ENCODE measurements around the gene CSNK2B. TPM values are rescaled to one million over a fixed set of nuclear protein-coding genes. Genes with fewer than 3 reads are reported as not detected.

Gene CSNK2B
- total and polyA plus RNA-seq, 3 donors from 2014 or later, result 397 to 523 (median 421) TPM

DNA sequence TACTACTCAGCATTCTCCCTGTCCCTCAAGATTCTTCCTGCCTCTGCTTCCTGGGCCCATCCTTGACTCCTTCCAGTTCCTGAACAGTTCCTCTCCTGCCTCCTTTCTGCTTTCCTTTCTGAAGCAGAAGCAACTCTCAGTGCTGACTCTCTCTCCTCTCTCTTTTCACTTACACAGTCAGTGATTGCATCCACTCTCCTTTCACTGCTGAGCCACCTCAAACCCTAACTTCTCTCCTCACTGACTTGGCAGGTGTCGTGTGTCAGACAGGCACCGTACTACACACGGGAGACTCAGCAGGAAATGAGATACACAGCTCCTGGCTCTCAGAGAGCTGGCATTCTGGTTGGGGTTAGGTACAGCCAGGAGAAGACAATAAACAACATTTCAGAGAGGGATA, 31.7 kb downstream of the CSNK2B start:
- Histone ChIP-seq H3K9me3 (no peaks in the 10 kb centered on the region), H3K27ac (no peak overlapping the region), H3K36me3 (ENCODE audit: low read depth, missing control alignments) (no peaks in the 10 kb centered on the region), H3K27me3 (no peaks in the 10 kb centered on the region), H3K4me1 (peaks cover 10% of the 10 kb centered on the region), H3K4me3 (no peak overlapping the region)
- TF ChIP-seq, protein P1, sequence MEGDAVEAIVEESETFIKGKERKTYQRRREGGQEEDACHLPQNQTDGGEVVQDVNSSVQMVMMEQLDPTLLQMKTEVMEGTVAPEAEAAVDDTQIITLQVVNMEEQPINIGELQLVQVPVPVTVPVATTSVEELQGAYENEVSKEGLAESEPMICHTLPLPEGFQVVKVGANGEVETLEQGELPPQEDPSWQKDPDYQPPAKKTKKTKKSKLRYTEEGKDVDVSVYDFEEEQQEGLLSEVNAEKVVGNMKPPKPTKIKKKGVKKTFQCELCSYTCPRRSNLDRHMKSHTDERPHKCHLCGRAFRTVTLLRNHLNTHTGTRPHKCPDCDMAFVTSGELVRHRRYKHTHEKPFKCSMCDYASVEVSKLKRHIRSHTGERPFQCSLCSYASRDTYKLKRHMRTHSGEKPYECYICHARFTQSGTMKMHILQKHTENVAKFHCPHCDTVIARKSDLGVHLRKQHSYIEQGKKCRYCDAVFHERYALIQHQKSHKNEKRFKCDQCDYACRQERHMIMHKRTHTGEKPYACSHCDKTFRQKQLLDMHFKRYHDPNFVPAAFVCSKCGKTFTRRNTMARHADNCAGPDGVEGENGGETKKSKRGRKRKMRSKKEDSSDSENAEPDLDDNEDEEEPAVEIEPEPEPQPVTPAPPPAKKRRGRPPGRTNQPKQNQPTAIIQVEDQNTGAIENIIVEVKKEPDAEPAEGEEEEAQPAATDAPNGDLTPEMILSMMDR (IDR thresholded peaks at IDR 0.05), result no peak
- TF ChIP-seq POLR2A (IDR thresholded peaks at IDR 0.05), result no peak
- WGBS, 2 donors, result 57 to 65% methylated on average over 3 of the region's 3 CpGs
- intact Hi-C loops (cut with DNase I; ENCODE audit: low total_unique reads), result no loop called here
- no peak for DNase-seq

DNA sequence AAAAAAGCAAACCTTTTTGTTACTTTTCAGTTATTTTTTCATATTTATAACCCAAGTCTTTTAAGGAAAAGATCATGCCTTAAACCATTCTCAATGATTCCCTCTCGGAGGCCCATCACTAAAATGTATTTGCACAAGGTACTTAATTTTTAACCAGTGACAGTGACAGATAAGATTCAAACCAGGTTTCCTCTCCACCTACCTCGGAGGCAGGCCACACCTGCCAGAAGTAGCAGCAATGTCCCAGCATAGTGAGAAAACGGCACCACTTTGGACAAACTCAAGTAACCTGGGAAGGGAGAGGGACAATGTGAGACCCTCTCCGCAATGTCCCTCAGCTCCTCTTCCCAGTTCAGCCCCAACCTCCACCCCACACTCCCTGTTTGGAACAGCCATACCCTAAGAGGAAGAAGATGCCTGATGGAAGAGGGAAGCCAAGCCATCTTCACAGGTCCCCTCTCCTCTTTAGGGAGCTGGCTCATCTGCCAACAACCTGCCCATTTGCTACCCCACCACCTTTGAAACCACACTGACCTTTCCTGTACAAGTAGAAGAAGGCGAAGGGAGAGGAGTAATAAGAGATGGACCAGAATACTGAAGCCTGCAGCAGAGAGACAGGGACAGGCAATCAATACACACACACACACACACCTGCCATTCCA, 35.0 kb downstream of the CSNK2B start:
- H3K36me3 ChIP-seq (ENCODE audit: low read depth, missing control alignments), result no peaks in the 10 kb centered on the region
- intact Hi-C loops (cut with DNase I; ENCODE audit: low total_unique reads), result no loop called here

DNA sequence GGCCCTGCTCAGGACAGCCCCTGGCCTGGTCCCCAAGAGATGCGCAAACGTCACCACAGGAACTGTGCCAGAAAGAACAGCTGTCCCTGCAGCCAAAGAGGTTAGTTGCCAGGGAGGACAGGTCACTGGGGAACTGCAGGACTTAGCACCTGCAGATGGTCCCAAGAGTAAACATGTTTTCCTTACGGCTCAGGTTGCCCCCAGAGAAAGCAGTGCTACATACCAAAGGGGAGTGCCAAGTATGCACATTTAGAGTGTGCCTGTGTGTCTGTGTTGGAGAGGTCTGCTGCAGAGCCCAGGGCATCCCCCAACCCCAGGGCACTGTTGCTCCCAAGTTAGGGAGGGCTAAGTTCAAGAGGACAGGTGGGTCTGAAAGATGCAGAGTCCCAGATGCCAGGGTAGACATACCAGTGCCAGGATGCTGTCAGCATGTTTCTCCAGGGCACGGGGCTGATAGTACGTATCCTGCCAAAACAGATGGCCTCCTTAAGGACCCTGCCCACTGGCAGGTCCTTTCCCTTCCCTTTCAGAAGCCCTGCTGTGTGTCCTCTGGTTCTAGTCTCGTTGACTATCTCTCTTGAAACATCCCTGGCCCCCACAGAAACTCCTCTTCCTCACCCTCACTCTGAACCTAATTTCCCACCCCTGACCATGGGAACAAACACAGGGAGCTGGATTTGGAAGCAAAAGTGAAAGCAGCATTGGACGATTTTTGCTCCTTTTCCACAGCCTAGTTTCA, 36.0 kb downstream of the CSNK2B start:
- Histone ChIP-seq H3K36me3 (ENCODE audit: low read depth, missing control alignments) (no peaks in the 10 kb centered on the region), H3K4me3 (peak overlapping the region; percentile 82 to 85), H3K4me1 (peaks cover 10% of the 10 kb centered on the region), H3K27ac (peak overlapping the region; percentile 82 to 97), H3K27me3 (no peaks in the 10 kb centered on the region), H3K9me3 (no peaks in the 10 kb centered on the region)
- 18 to 26% methylated on average over 6 to 7 of the region's 7 CpGs for WGBS, 2 donors
- intact Hi-C loops (cut with DNase I; ENCODE audit: low total_unique reads), result no loop called here
- TF ChIP-seq, protein P1 (IDR thresholded peaks at IDR 0.05), result no peak
- no peak for TF ChIP-seq POLR2A (IDR thresholded peaks at IDR 0.05)
- DNase-seq, result no peak

More for the DNA sequence above, 35.0 kb downstream of the CSNK2B start:
- WGBS, 2 donors, result 86 to 91% methylated on average over 5 of the region's 5 CpGs
- no peak overlapping the region for H3K4me3 ChIP-seq
- no peaks in the 10 kb centered on the region for H3K27me3 ChIP-seq
- peaks cover 10% of the 10 kb centered on the region for H3K4me1 ChIP-seq
- no peak for DNase-seq
- H3K27ac ChIP-seq, result no peak overlapping the region
- H3K9me3 ChIP-seq, result no peaks in the 10 kb centered on the region
- TF ChIP-seq, protein P1 (IDR thresholded peaks at IDR 0.05), result no peak
- no peak for TF ChIP-seq POLR2A (IDR thresholded peaks at IDR 0.05)

DNA sequence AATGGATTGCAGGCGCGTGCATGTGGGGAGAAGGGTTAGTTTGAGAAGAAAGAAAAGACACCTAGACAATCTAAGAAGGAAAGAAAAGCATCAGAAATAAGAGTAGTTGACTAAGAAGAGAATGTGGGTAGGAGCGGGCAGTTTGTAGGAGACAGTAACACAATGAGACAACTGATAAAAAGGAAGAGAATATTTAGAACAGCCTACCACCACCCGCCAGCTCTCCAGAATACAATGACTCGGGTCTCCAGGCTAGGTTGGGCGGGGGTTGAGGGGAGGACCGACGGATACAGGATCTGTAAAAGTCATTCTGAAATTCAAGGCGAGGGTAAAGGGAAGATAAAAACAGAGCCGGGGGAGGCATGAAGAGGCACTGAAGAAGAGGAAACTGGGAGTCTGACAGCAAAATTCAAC, 36.5 kb downstream of the CSNK2B start:
- peak overlapping the region; percentile 82 to 85 for H3K4me3 ChIP-seq
- H3K9me3 ChIP-seq, result no peaks in the 10 kb centered on the region
- peaks cover 10% of the 10 kb centered on the region for H3K4me1 ChIP-seq
- peak overlapping the region; percentile 82 to 97 for H3K27ac ChIP-seq
- TF ChIP-seq POLR2A (IDR thresholded peaks at IDR 0.05), result no peak
- TF ChIP-seq, protein P1 (IDR thresholded peaks at IDR 0.05), result no peak
- no peaks in the 10 kb centered on the region for H3K36me3 ChIP-seq (ENCODE audit: low read depth, missing control alignments)
- DNase-seq, result peak; percentile 49
- 0% methylated on average over 10 of the region's 10 CpGs for WGBS, 2 donors
- intact Hi-C loops (cut with DNase I; ENCODE audit: low total_unique reads), result no loop called here
- H3K27me3 ChIP-seq, result no peaks in the 10 kb centered on the region

All from testis (tissue), 3 donors.